Aorta (tissue), 5 donors: ENCODE data around the gene SLC39A11. TPM values are rescaled to one million over a fixed set of nuclear protein-coding genes. Genes with fewer than 3 reads are reported as not detected.

ENCODE experiments used
- ATAC-seq: fragments of 200-7000 bp; cut with Tn5 transposase; one replicate; pipeline ENCODE4 v1.9.1; 2022; ENCODE audit warnings: moderate library complexity; ENCODE audit not compliant: low FRiP score
- DNase-seq, 2 donors: peaks; one replicate each; pipeline ENCODE4 v3.0.0-alpha.2; 2020
- H3K27ac ChIP-seq, 2 donors: one replicate each; pipeline ENCODE4 v1.5.1; 2013; ENCODE audit warnings: low read length in 2 of 2, mild to moderate bottlenecking in 2 of 2, moderate library complexity in 2 of 2, control low read depth in 1 of 2, inconsistent platforms in 1 of 2, low read depth in 1 of 2
- H3K27me3 ChIP-seq, 2 donors: one replicate each; pipeline ENCODE4 v1.6.1; 2013; ENCODE audit warnings: control low read depth in 1 of 2, low read length in 1 of 2, mild to moderate bottlenecking in 1 of 2, moderate library complexity in 1 of 2; ENCODE audit not compliant: insufficient read depth in 2 of 2, control insufficient read depth in 1 of 2
- H3K36me3 ChIP-seq, 2 donors: one replicate each; pipeline ENCODE4 v1.6.1; 2013; ENCODE audit warnings: control low read depth in 1 of 2, low read length in 1 of 2, mild to moderate bottlenecking in 1 of 2; ENCODE audit not compliant: insufficient read depth in 2 of 2, control insufficient read depth in 1 of 2
- H3K4me1 ChIP-seq, 2 donors: one replicate each; pipeline ENCODE4 v1.6.1; 2013; ENCODE audit warnings: low read length in 2 of 2, control low read depth in 1 of 2, mild to moderate bottlenecking in 1 of 2, moderate library complexity in 1 of 2; ENCODE audit not compliant: insufficient read depth in 2 of 2, control insufficient read depth in 1 of 2
- H3K4me3 ChIP-seq, 2 donors: one replicate each; pipeline ENCODE4 v1.5.1; 2013; ENCODE audit warnings: low read length in 2 of 2, control low read depth in 1 of 2, mild to moderate bottlenecking in 1 of 2
- H3K9me3 ChIP-seq: one replicate; pipeline ENCODE4 v1.6.1; 2013; ENCODE audit warnings: mild to moderate bottlenecking, low read length; ENCODE audit not compliant: control insufficient read depth
- WGBS, 2 donors: extraction: QIAGEN DNeasy Blood & Tissue Kit; methylation state at CpG; one replicate each; pipeline ENCODE4 v1.1.7; 2013; 5-methylcytosine and 5-hydroxymethylcytosine counted together
- intact Hi-C, 2 donors: fragments of 100-400 bp; cut with DNase I; formaldehyde crosslinking; loops; one replicate each; pipeline versions ENCODE4 v1.14.2 to v1.15.0; 2022
- polyA plus RNA-seq, 2 donors: library from polyadenylated mRNA; stranded (reverse); fragments of 200-250 nt; gene quantifications; one replicate each; pipeline ENCODE4 v1.2.3, GENCODE V29; 2013
- total RNA-seq, 2 donors: library from RNA; stranded (reverse); fragmentation: NEBNext Ultra II Directional; extraction: Animal tissue kit (Norgen Biotek cat#: 25700); gene quantifications; one replicate each; pipeline ENCODE4 v1.2.1, GENCODE V29; 2021
- donor health status: healthy with polysubstance abuse.
- donor health status: Bipolar disorder and iron deficiency.
- donor health status: DM: no; HTN: no; CAD: no.
- donor health status: DM: no; HTN: no; CAD: no.
- donor health status: DM: yes; HTN: yes; CAD: no.

SLC39A11 gene
- total and polyA plus RNA-seq, 4 donors, result 9.3 to 31.8 (median 17.5) TPM

DNA sequence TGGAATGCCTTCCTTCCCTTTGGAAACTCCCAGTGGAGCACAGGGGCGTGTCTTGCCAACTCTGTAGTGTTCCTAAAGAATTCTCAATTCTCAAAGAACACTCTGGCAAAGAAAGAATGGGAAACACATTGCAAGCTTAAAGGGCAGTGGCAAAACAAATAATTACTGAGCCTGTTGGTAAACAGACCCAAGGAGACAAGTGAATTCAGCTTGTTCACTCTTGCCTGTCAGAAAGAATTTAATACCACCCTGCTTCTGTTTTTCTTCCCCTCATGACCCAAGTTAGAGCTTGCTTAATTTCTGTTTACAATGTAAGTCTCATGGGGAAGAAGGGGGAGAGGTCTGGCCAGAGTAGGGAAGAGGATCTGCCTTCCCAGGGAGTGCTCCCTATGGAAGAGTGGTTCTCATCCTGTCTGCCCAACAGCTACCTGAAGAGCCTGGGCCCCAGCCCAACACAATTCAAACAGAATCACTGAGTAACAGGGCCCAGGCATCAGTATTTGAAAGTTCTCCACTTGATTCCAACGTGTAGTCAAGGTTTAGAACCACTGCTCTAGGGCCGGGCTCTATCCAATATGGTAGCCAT lies 386.0 kb downstream of the SLC39A11 start:
- WGBS, 2 donors, result 61 to 71% methylated on average over 3 of the region's 3 CpGs
- ATAC-seq, result no peak
- intact Hi-C loops, result no loop called here

DNA sequence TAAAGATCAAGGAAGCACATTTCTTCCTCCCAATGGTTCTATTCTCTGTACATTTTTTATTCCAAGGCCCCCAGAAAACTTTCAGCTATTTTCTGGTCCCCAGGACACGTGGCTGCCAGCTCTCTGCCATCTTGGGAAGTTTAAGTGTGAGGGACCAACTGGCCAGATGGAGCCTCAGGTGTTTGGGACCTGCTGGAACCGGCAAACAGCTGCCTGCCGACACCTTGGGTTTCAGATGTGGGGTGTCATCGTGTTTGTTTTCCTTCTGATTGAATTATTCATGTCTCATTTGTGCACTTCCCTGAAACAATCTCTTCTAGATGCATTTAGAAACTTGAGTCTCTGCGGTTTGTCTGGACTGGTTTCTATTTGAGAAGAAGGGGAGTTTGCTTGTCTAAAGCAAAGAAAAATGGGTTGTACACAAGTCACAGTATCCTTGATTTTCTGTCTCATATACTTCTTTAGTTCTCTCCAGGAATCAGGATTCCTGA lies 386.5 kb downstream of the SLC39A11 start:
- H3K4me3 ChIP-seq, result no peak overlapping the region
- peaks cover 2% of the 10 kb centered on the region for H3K9me3 ChIP-seq
- intact Hi-C loops, result no loop called here
- 68 to 77% methylated on average over 5 of the region's 5 CpGs for WGBS, 2 donors
- DNase-seq, result no peak
- H3K27me3 ChIP-seq, result no peaks in the 10 kb centered on the region
- ATAC-seq, result no peak
- no peaks in the 10 kb centered on the region for H3K36me3 ChIP-seq
- no peaks in the 10 kb centered on the region for H3K4me1 ChIP-seq
- H3K27ac ChIP-seq, result no peak overlapping the region

More for the DNA sequence above, 386.0 kb downstream of the SLC39A11 start:
- Histone ChIP-seq H3K27ac (no peak overlapping the region), H3K9me3 (peaks cover 2% of the 10 kb centered on the region), H3K4me1 (no peaks in the 10 kb centered on the region), H3K27me3 (no peaks in the 10 kb centered on the region), H3K4me3 (no peak overlapping the region), H3K36me3 (no peaks in the 10 kb centered on the region)
- no peak for DNase-seq

DNA sequence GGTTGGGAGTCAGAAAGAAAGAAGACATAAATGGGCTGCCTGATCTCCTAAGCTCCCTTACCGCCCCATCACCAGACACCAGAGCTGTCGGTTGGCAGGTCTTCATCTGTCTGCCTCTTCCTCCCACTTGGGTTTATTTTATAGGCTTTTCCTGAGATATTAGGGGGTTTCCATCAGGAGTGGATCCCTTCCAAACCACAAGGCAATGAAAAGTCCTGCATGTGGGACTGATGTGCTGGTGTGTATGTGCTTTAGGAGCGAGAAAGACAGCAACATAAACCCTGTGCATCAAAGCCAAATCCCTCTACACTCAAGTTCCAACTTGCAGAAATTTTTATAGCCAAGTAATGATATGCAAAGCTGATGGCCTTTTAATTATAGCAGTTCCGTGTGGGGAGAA lies 389.5 kb downstream of the SLC39A11 start:
- Histone ChIP-seq H3K4me1 (no peaks in the 10 kb centered on the region), H3K9me3 (no peaks in the 10 kb centered on the region), H3K36me3 (no peaks in the 10 kb centered on the region), H3K27me3 (no peaks in the 10 kb centered on the region), H3K4me3 (no peak overlapping the region), H3K27ac (no peak overlapping the region)
- ATAC-seq (no peak), DNase-seq (no peak)
- WGBS, 2 donors, result 89 to 94% methylated on average over 4 of the region's 4 CpGs
- intact Hi-C loops, result no loop called here

DNA sequence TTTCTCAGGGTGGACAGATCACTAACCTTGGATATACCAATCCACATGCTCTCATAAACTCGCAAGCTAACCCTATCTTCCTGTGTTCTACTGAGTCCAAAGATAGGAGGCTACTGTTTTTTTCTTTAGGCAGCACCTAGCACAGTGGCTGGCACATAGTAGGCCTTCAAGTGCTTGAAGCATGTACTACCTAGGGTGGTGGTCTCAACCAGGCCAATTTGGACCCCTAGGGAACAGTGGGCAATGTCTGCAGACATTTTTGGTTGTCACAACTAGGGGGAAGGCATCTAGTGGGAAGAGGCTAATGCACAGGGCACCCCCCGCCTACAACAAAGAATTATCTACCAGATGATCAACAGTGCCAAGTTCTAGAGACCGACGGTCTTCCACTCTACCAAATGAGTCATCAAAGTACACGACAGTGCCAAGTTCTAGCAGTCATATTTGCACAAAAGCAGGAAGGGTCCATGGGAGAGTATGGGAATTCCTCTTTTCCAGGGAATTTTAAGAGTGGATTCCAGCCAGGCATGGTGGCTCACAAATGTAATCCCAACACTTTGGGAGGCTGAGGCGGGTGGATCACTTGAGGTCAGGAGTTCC lies 390.3 kb downstream of the SLC39A11 start:
- WGBS, 2 donors, result 57 to 60% methylated on average over 6 of the region's 6 CpGs
- H3K4me1 ChIP-seq, result no peaks in the 10 kb centered on the region
- no peaks in the 10 kb centered on the region for H3K9me3 ChIP-seq
- no peak overlapping the region for H3K27ac ChIP-seq
- H3K36me3 ChIP-seq, result no peaks in the 10 kb centered on the region
- H3K27me3 ChIP-seq, result no peaks in the 10 kb centered on the region
- no peak overlapping the region for H3K4me3 ChIP-seq
- intact Hi-C loops, result no loop called here
- ATAC-seq (no peak), DNase-seq (no peak)

DNA sequence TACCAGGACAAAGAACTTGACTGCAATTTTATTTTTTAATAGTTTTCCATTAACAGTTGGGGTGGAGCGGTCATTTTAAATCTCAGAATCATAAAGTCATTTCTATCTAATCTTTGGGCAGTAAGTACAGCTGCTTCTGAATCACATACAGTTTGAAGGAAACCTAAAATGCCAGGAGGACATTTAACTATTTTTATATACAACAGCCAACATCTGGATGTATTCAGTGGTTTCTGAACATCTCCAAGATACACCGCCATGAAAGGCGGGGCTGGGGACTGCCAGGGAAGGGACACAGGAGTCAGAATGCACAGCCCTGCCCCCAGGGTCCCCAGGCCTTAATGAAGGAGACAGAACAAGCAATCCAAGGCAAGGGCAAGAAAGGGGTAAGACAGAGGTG lies 392.3 kb downstream of the SLC39A11 start:
- Histone ChIP-seq H3K36me3 (no peaks in the 10 kb centered on the region), H3K9me3 (no peaks in the 10 kb centered on the region), H3K27ac (no peak overlapping the region), H3K4me3 (no peak overlapping the region), H3K27me3 (no peaks in the 10 kb centered on the region), H3K4me1 (no peaks in the 10 kb centered on the region)
- 95 to 98% methylated on average over 3 of the region's 3 CpGs for WGBS, 2 donors
- no peak for ATAC-seq
- intact Hi-C loops, result no loop called here
- no peak for DNase-seq

DNA sequence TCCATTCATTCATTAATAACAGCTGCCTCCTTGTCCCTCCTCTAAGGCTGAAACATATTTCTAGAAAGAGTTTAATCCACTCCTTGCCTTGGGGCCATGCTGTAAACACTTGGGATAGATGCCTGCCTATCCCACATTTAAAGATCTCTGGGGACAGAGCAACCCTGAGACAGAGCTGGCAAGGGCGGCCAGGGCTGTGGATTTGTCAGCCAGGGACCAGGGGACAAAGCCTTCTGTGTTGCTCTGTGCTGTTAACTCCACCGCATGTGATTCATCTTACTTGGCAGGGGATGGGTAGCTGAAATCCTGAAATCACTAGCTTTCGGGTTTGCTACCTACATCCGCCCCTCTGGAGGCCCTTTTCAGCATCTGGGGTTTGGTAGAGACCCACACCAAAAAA lies 392.9 kb downstream of the SLC39A11 start:
- no peaks in the 10 kb centered on the region for H3K9me3 ChIP-seq
- H3K27ac ChIP-seq, result no peak overlapping the region
- intact Hi-C loops, result no loop called here
- H3K4me1 ChIP-seq, result no peaks in the 10 kb centered on the region
- ATAC-seq (no peak), DNase-seq (no peak)
- no peaks in the 10 kb centered on the region for H3K27me3 ChIP-seq
- H3K36me3 ChIP-seq, result no peaks in the 10 kb centered on the region
- H3K4me3 ChIP-seq, result no peak overlapping the region
- WGBS, 2 donors, result 71 to 75% methylated on average over 4 of the region's 4 CpGs

DNA sequence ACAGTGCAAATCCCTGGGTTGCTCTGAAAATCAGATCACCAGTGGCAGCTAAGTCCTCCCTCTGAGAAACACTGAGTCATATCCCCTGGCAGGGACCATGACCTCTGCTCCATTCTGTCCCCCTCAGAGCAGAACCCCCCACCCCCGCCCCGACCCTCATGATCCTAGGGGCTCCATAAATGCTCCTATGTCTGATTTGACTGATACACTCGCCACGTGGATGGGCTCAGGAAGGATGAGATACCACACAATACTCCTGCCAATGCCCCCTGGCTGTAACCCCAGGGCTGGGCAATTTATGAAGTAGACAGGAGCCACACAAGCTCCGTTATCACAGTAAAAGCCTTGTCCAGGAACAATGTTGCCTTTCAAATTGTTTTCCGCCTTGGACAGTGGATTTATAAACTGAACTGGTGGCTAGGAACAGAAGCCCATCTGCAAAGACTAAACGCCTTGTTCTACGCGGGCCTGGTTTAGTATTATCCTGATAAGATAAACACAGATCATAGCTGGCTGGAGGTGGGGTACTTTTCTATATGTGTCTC lies 394.8 kb downstream of the SLC39A11 start:
- ATAC-seq (no peak), DNase-seq (no peak)
- intact Hi-C loops, result no loop called here
- H3K9me3 ChIP-seq, result no peaks in the 10 kb centered on the region
- H3K27ac ChIP-seq, result no peak overlapping the region
- no peaks in the 10 kb centered on the region for H3K36me3 ChIP-seq
- no peaks in the 10 kb centered on the region for H3K27me3 ChIP-seq
- H3K4me3 ChIP-seq, result no peak overlapping the region
- 78 to 80% methylated on average over 9 of the region's 9 CpGs for WGBS, 2 donors
- H3K4me1 ChIP-seq, result no peaks in the 10 kb centered on the region

DNA sequence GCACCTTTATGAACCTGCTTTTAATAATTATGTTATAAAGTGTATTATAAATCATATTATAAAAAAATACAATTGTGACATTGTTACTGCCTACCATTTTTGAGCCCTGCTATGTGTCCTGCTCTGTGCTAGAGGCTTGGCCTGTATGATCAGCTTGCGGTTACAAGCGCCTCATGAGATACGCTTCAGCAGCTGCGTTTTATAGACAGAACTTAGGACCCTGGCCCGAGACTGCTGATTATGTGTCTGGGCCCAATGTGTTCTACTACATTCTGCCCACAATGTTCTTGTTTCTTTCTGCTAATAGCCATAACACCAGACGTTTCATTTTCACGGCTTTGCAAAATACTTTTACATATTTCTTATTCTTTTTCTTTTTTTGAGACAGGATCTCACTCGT lies 395.8 kb downstream of the SLC39A11 start:
- 90 to 93% methylated on average over 8 of the region's 8 CpGs for WGBS, 2 donors
- H3K27me3 ChIP-seq, result no peaks in the 10 kb centered on the region
- no peaks in the 10 kb centered on the region for H3K36me3 ChIP-seq
- H3K9me3 ChIP-seq, result no peaks in the 10 kb centered on the region
- H3K27ac ChIP-seq, result no peak overlapping the region
- intact Hi-C loops, result no loop called here
- DNase-seq (no peak), ATAC-seq (no peak)
- no peaks in the 10 kb centered on the region for H3K4me1 ChIP-seq
- no peak overlapping the region for H3K4me3 ChIP-seq

DNA sequence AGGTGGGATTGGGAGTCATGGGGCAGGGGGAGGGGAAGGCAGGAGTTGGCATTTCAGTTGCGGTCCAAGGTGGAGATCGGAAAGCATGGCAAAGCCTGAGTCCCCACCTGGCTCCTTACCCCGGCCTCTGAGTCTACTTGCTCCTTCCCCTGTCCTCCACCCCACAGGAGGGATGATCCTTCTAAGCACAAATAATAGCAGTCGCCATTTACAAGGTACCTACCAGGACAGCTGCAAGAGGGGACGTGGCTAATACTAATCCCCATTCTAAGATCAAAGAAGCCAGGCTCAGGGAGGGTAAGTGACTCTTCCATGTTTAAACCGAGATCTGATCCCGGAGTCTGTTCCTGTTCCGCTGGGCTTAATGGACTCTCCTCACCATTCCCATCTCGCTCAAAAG lies 396.3 kb downstream of the SLC39A11 start:
- WGBS, 2 donors, result 96 to 98% methylated on average over 9 of the region's 9 CpGs
- ATAC-seq (no peak), DNase-seq (no peak)
- Histone ChIP-seq H3K9me3 (no peaks in the 10 kb centered on the region), H3K27ac (no peak overlapping the region), H3K4me1 (no peaks in the 10 kb centered on the region), H3K27me3 (no peaks in the 10 kb centered on the region), H3K4me3 (no peak overlapping the region), H3K36me3 (no peaks in the 10 kb centered on the region)
- intact Hi-C loops, result no loop called here
